ENCODE measurements around the gene GTF3C5.
"Not testable (repeated sequence)": the region's sequence is repeated elsewhere in the genome, so short reads cannot be mapped to it uniquely, and the experiment has no call there.

The GTF3C5 gene

GRCh38 chr9:133055788-133056420 lies 25.1 kb downstream of the GTF3C5 start:
- no peak for DNase-seq (ENCODE audit: low spot score)

DNA sequence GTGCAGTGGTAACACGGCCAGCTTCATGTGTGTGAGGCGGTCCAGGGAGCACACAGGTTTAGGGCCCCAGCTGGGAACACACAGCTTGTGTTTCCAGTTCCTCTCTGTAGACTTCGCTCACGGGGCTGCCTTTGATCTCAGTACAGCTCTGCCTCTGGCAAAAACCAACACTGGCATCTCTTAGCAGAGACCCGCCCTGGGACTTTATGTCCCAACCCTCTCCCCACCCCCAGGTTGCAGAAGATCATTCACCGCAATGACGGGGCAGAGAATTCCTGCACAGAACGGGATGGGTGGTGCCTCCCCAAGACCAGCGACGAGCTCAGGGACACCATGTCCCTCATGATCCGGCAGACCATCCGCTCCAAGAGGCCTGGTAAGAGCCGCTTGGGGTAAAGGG lies 25.7 kb downstream of the GTF3C5 start:
- DNase-seq (ENCODE audit: low spot score), result no peak

DNA sequence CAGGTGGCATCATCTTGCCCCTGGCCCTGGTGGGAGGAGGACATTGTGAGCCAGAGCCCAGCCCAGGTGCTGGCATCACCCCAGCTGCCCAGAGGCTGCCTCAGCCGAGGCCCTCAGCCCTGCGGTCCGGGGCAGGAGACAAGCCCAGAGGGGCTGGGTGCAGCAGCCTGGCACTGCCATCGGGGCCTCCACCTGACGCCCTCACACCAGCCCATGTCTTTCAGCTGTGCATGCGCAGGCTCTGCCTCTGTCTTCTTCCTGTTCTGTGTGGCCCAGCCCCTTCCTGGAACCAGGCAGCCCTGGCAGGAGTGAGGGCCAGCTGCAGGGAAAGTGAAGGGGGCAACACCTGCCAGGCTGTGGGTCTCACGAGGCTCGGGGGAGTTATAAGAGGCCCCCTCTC lies 26.2 kb downstream of the GTF3C5 start:
- no peak for DNase-seq (ENCODE audit: low spot score)

DNA sequence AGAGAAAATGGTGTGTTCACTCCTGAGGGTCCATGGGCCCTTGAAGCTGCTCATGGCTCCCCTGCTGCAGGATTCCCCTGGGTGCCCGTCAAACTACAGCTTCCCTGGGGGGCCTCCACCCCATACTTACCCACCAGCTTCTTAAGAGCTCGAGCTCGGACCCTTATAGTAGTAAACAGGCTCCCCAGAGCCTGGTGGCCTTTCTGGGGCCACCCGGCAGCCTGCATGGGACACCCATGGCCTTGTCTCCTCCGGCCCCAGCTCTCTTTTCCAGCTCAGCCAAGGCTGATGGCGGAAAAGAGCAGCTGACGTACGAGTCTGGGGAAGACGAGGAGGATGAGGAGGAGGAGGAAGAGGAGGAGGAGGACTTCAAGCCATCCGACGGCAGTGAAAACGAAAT lies 26.8 kb downstream of the GTF3C5 start:
- no peak for DNase-seq (ENCODE audit: low spot score)

DNA sequence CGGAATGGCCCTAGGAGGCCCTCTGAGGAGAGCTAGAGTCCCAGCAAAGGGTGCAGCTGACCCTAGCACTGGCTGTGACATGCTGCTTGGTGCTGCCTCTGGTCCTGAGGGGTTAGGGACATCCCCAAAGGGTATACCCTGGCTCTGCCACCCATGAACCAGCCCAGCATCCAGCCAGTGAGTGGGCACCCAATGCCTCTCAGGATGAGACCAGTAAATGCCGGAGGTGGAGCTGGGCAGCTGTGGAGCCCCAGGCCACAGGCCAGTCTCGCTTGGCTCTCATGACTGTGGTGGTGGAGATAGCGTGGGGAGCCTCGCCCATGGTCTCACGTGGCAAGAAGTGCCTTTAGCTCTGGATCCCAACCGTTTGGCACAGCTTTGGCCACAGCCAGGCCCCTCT lies 27.3 kb downstream of the GTF3C5 start:
- DNase-seq (ENCODE audit: low spot score), result no peak

GRCh38 chr9:133058550-133059320 lies 27.9 kb downstream of the GTF3C5 start:
- DNase-seq (ENCODE audit: low spot score), result no peak

DNA sequence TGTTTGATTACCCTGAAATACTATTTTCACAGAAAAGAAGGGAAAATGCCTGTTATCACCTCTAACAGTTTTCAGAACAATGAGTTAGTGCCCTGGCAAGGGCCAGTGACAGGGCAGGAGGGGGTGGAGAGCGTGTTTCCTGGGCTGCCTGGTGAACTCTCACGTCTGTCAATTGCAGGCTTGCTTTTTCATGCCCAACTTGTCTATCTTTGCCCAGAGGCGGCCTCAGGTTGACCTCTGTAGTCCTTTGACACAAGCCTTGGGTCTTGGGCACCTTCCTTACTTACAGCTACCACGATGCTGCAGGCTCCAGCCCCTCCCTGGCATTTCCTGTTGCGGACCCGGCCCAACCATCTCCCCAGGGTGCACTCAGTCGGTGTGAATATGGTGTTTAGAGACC lies 28.8 kb downstream of the GTF3C5 start:
- DNase-seq (ENCODE audit: low spot score), result no peak

DNA sequence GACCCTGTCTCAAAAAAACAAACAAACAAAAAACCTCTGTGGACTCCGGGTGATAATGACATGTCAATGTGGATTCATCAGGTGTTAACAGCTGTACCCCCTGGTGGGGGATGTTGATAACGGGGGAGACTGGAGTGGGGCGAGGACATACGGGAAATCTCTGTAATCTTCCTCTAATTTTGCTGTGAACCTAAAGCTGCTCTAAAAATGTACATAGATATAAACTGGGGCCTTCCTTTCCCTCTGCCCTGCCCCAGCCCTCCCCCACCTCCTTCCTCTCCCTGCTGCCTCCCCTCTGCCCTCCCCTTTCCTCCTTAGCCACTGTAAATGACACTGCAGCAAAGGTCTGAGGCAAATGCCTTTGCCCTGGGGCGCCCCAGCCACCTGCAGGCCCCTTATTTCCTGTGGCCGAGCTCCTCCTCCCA lies 29.6 kb downstream of the GTF3C5 start:
- no peak for DNase-seq (ENCODE audit: low spot score)

- not testable (repeated sequence) for DNase-seq (ENCODE audit: low spot score)
Measured at GRCh38 chr9:133061019-133061763, 30.4 kb downstream of the GTF3C5 start.

DNA sequence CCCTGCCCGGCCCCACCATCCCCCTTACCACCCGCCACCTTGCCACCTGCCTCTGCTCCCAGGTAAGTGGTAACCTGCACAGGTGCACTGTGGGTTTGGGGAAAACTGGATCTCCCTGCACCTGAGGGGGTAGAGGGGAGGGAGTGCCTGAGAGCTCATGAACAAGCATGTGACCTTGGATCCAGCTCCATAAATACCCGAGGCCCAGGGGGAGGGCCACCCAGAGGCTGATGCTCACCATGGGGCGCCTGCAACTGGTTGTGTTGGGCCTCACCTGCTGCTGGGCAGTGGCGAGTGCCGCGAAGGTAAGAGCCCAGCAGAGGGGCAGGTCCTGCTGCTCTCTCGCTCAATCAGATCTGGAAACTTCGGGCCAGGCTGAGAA lies 31.0 kb downstream of the GTF3C5 start, which contains the start of gene CEL:
CEL (plus strand) TSS at position 218 of the 382 bp plus-strand sequence; CDS start at position 240, 22 bp downstream.
- not testable (repeated sequence) for DNase-seq (ENCODE audit: low spot score)

GRCh38 chr9:133062569-133062968 lies 31.8 kb downstream of the GTF3C5 start:
- not testable (repeated sequence) for DNase-seq (ENCODE audit: low spot score)

GRCh38 chr9:133063159-133063499 lies 32.3 kb downstream of the GTF3C5 start:
- DNase-seq (ENCODE audit: low spot score), result no peak

- no peak for DNase-seq (ENCODE audit: low spot score)
Measured at GRCh38 chr9:133063500-133064231, 32.9 kb downstream of the GTF3C5 start.

- DNase-seq (ENCODE audit: low spot score), result no peak
Measured at GRCh38 chr9:133064241-133065069, 33.7 kb downstream of the GTF3C5 start.

- DNase-seq (ENCODE audit: low spot score), result no peak
Measured at GRCh38 chr9:133065070-133065388, 34.2 kb downstream of the GTF3C5 start.

DNA sequence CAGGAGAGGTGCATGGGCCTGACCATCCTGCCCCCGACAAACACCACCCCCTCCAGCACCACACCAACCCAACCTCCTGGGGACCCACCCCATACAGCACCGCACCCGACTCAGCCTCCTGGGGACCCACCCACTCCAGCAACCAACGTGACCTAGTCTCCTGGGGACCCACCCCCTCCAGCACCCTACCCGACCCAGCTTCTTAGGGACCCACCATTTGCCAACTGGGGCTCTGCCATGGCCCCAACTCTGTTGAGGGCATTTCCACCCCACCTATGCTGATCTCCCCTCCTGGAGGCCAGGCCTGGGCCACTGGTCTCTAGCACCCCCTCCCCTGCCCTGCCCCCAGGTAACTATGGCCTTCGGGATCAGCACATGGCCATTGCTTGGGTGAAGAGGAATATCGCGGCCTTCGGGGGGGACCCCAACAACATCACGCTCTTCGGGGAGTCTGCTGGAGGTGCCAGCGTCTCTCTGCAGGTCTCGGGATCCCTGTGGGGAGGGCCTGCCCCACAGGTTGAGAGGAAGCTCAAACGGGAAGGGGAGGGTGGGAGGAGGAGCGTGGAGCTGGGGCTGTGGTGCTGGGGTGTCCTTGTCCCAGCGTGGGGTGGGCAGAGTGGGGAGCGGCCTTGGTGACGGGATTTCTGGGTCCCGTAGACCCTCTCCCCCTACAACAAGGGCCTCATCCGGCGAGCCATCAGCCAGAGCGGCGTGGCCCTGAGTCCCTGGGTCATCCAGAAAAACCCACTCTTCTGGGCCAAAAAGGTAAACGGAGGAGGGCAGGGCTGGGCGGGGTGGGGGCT lies 35.6 kb downstream of the GTF3C5 start:
- no peak for DNase-seq (ENCODE audit: low spot score)

- DNase-seq (ENCODE audit: low spot score), result no peak
Measured at GRCh38 chr9:133067006-133067405, 36.2 kb downstream of the GTF3C5 start.

DNA sequence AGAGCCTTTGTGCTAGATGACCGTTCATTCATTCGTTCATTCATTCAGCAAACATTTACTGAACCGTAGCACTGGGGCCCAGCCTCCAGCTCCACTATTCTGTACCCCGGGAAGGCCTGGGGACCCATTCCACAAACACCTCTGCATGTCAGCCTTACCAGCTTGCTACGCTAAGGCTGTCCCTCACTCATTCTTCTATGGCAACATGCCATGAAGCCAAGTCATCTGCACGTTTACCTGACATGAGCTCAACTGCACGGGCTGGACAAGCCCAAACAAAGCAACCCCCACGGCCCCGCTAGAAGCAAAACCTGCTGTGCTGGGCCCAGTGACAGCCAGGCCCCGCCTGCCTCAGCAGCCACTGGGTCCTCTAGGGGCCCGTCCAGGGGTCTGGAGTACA lies 37.0 kb downstream of the GTF3C5 start:
- no peak for DNase-seq (ENCODE audit: low spot score)

- not testable (repeated sequence) for DNase-seq (ENCODE audit: low spot score)
Measured at GRCh38 chr9:133068431-133068830, 37.6 kb downstream of the GTF3C5 start.

DNA sequence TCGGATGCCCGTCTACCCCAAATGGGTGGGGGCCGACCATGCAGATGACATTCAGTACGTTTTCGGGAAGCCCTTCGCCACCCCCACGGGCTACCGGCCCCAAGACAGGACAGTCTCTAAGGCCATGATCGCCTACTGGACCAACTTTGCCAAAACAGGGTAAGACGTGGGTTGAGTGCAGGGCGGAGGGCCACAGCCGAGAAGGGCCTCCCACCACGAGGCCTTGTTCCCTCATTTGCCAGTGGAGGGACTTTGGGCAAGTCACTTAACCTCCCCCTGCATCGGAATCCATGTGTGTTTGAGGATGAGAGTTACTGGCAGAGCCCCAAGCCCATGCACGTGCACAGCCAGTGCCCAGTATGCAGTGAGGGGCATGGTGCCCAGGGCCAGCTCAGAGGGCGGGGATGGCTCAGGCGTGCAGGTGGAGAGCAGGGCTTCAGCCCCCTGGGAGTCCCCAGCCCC lies 39.7 kb downstream of the GTF3C5 start:
- not testable (repeated sequence) for DNase-seq (ENCODE audit: low spot score)

- DNase-seq (ENCODE audit: low spot score), result not testable (repeated sequence)
Measured at GRCh38 chr9:133070985-133071384, 40.2 kb downstream of the GTF3C5 start.

All from putamen (tissue), 1 donor.